Smooth muscle cell (in vitro differentiated cells): ENCODE data around the gene NIP7. TPM values are rescaled to one million over a fixed set of nuclear protein-coding genes. Genes with fewer than 3 reads are reported as not detected.

Experiments used
- DNase-seq: peaks from one replicate; lab custom pipeline; 2025; ENCODE audit not compliant: unreplicated experiment; lab: John Stamatoyannopoulos, UW
- H2AFZ ChIP-seq: fragments of 200-600 bp; sonication (generic); 2 replicates; pipeline ENCODE4 v1.6.0; 2016; ENCODE audit warnings: antibody characterized with exemption, low read depth, mild to moderate bottlenecking
- H3F3A ChIP-seq: fragments of 200-600 bp; sonication (generic); 2 replicates; pipeline ENCODE4 v1.6.0; 2017; ENCODE audit warnings: antibody characterized with exemption, low read depth
- H3K27ac ChIP-seq: fragments of 200-600 bp; sonication (generic); 2 replicates; pipeline ENCODE4 v1.5.1; 2016; ENCODE audit warnings: low read depth, mild to moderate bottlenecking
- H3K27me3 ChIP-seq: fragments of 200-600 bp; sonication (generic); 2 replicates; pipeline ENCODE4 v1.6.1; 2016; ENCODE audit warnings: low read depth, mild to moderate bottlenecking
- H3K36me3 ChIP-seq: fragments of 200-600 bp; sonication (generic); 2 replicates; pipeline ENCODE4 v1.5.1; 2016; ENCODE audit warnings: low read depth
- H3K4me1 ChIP-seq: fragments of 200-600 bp; sonication (generic); 2 replicates; pipeline ENCODE4 v1.5.1; 2016; ENCODE audit warnings: low read depth
- H3K4me2 ChIP-seq: fragments of 200-600 bp; sonication (generic); 2 replicates; pipeline ENCODE4 v1.6.0; 2016; ENCODE audit warnings: mild to moderate bottlenecking
- H3K4me3 ChIP-seq: fragments of 200-600 bp; sonication (generic); 2 replicates; pipeline ENCODE4 v1.5.1; 2016; ENCODE audit warnings: mild to moderate bottlenecking
- H3K79me2 ChIP-seq: fragments of 200-600 bp; sonication (generic); 2 replicates; pipeline ENCODE4 v1.6.0; 2016; ENCODE audit warnings: low read depth, mild to moderate bottlenecking
- H3K9ac ChIP-seq: fragments of 200-600 bp; sonication (generic); 2 replicates; pipeline ENCODE4 v1.6.0; 2016; ENCODE audit warnings: low read depth
- H3K9me3 ChIP-seq: fragments of 200-600 bp; sonication (generic); replicated peaks from 2 replicates; pipeline ENCODE4 v1.5.1; 2016; ENCODE audit warnings: low read depth
- H4K20me1 ChIP-seq: fragments of 200-600 bp; sonication (generic); 2 replicates; pipeline ENCODE4 v1.6.0; 2016; ENCODE audit warnings: low read depth
- WGBS: methylation state at CpG from one replicate; pipeline ENCODE4 v1.1.7; 2016; ENCODE audit warnings: low lambda C conversion rate; 5-methylcytosine and 5-hydroxymethylcytosine counted together
- polyA plus RNA-seq: library from polyadenylated mRNA; unstranded; fragments of >200 nt; fragmentation: Nextera tagmentation; extraction: Ambion mirVana; gene quantifications from 2 replicates; pipeline ENCODE4 v1.2.1, GENCODE V29; 2016
- total RNA-seq: library from RNA; depleted of rRNA; stranded (reverse); fragments of >200 nt; gene quantifications from 2 replicates; pipeline ENCODE4 v1.2.3, GENCODE V29; 2014
- TF ChIP-seq, protein P1 (sequence below): fragments of 200-600 bp; sonication (generic); IDR thresholded peaks from 2 replicates; pipeline ENCODE4 v1.5.1; 2017; ENCODE audit warnings: borderline replicate concordance, mild to moderate bottlenecking, antibody characterized with exemption; ENCODE audit not compliant: insufficient read depth, poor library complexity, severe bottlenecking

NIP7 gene
- total and polyA plus RNA-seq, 2 experiments from 2014 or later, result 17.0 to 20.3 TPM

DNA sequence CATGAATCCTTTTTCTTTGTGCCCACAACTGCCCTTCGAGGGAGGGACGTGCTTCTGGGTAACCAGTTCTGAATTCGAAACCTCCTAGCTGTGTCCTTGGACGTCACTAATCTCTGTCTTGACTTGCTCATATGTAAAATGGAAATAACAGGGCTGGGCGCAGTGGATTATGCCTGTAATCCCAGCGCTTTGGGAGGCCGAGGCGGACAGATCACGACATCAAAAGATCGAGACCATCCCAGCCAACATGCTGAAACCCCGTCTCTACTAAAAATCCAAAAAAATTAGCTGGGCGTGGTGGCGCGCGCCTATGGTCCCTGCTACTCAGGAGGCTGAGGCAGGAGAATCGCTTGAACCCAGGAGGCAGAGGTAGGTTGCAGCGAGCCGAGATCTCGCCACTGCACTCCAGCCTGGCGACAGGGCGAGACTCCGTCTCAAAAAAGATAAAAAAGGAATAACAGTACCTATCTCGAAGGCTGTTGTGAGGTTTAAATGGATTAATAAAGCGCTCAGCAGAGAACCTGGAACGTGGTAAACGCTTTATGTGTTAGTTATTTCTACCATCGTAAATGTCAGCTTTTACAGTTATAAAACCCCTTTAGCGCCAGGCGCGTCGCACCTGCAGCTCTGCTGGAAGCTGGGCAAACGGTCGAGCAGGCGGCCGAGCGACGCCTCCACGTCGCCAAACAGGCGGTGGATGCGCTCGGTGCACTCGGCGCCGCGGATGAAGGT, 849 bp upstream of the NIP7 start:
- Histone ChIP-seq H3K27ac (peak overlapping the region; percentile 70), H3K36me3 (no peaks in the 10 kb centered on the region), H3K4me1 (peaks cover 17% of the 10 kb centered on the region), H3K4me3 (peak overlapping the region; percentile 83), H3K9ac (peak overlapping the region; percentile 82), H3K27me3 (no peaks in the 10 kb centered on the region), H2AFZ (peak overlapping the region; percentile 78), H3K4me2 (peak overlapping the region; percentile 97), H4K20me1 (no peaks in the 10 kb centered on the region), H3K9me3 (no peaks in the 10 kb centered on the region), H3K79me2 (peaks cover 33% of the 10 kb centered on the region), H3F3A (no peaks in the 10 kb centered on the region)
- 26% methylated on average over 46 of the region's 46 CpGs for WGBS
- TF ChIP-seq, protein P1, sequence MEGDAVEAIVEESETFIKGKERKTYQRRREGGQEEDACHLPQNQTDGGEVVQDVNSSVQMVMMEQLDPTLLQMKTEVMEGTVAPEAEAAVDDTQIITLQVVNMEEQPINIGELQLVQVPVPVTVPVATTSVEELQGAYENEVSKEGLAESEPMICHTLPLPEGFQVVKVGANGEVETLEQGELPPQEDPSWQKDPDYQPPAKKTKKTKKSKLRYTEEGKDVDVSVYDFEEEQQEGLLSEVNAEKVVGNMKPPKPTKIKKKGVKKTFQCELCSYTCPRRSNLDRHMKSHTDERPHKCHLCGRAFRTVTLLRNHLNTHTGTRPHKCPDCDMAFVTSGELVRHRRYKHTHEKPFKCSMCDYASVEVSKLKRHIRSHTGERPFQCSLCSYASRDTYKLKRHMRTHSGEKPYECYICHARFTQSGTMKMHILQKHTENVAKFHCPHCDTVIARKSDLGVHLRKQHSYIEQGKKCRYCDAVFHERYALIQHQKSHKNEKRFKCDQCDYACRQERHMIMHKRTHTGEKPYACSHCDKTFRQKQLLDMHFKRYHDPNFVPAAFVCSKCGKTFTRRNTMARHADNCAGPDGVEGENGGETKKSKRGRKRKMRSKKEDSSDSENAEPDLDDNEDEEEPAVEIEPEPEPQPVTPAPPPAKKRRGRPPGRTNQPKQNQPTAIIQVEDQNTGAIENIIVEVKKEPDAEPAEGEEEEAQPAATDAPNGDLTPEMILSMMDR, result no peak
- DNase-seq, result no peak

DNA sequence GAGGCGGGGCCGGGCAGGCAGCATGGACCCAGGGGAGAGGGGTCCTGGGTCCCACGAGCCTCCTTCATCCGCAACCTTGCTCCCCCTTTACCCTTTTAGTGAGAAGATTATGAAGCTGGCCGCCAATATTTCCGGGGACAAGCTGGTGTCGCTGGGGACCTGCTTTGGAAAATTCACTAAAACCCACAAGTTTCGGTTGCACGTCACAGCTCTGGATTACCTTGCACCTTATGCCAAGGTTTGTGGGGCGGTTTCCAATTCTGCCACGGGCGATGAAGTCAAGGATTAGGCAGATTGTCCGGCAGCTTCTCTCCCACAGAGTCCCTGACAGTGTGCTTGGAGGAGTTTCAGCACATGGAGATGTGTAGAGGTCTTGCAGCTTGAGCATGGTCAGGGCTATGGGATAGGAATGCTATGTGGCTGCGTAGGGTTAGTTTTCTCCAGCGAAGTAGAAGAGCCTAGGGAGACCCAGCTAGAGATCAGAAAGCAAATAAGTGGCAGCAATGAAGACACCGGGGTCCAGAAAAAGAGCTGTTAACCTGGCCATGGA, 598 bp downstream of the NIP7 start:
- Histone ChIP-seq H3F3A (no peaks in the 10 kb centered on the region), H3K4me2 (peak overlapping the region; percentile 90), H3K9ac (peak overlapping the region; percentile 69), H3K4me3 (peak overlapping the region; percentile 83), H3K79me2 (peaks cover 33% of the 10 kb centered on the region), H3K27ac (peak overlapping the region; percentile 70), H4K20me1 (no peaks in the 10 kb centered on the region), H3K36me3 (no peaks in the 10 kb centered on the region), H3K9me3 (no peaks in the 10 kb centered on the region), H2AFZ (peak overlapping the region; percentile 41), H3K4me1 (peaks cover 17% of the 10 kb centered on the region), H3K27me3 (no peaks in the 10 kb centered on the region)
- no peak for DNase-seq
- 9% methylated on average over 16 of the region's 16 CpGs for WGBS
- TF ChIP-seq, protein P1, result no peak

DNA sequence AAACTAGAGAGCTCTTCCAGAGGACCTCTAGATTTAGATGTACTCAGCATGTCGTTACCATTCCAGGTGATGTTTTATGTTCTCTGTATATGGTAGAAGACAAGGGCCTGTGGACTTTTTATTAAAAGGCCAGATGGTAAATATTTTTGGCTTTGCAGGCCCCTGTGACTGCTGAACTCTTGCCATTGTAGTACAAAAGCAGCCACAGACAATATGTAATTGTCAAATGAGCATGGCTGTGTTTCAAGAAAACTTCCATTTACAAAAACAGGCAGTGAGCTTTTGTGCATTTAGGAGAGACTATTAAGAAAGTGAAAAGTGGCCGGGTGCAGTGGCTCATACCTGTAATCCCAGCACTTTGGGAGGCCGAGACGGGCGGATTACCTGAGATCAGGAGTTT, 4.6 kb downstream of the NIP7 start:
- peaks cover 21% of the 10 kb centered on the region for H3K79me2 ChIP-seq
- H3K9me3 ChIP-seq, result no peaks in the 10 kb centered on the region
- TF ChIP-seq, protein P1, result no peak
- no peak for DNase-seq
- H3K4me1 ChIP-seq, result peaks cover 9% of the 10 kb centered on the region
- 100% methylated on average over 5 of the region's 5 CpGs for WGBS
- H3F3A ChIP-seq, result peaks cover 3% of the 10 kb centered on the region
- H3K27me3 ChIP-seq, result no peaks in the 10 kb centered on the region
- no peaks in the 10 kb centered on the region for H3K36me3 ChIP-seq
- no peaks in the 10 kb centered on the region for H4K20me1 ChIP-seq
- no peak overlapping the region for H3K27ac ChIP-seq
- no peak overlapping the region for H3K4me3 ChIP-seq
- no peak overlapping the region for H3K9ac ChIP-seq
- no peak overlapping the region for H2AFZ ChIP-seq
- no peak overlapping the region for H3K4me2 ChIP-seq
